DMS 273 treated with DMSO at 0.1 percent for 48 hours (cell line): Measurements from ENCODE around the gene CEP83.

Experiments used
- DNase-seq: peaks from one replicate; lab custom pipeline; 2025; lab: John Stamatoyannopoulos, UW

The CEP83 gene

GRCh38 chr12:94269316-94269999, 190.2 kb downstream of the CEP83 start:
- no peak for DNase-seq

- no peak for DNase-seq
These were observed 191.7 kb downstream of the CEP83 start for GRCh38 chr12:94267921-94268471.

- no peak for DNase-seq
These were observed 192.2 kb downstream of the CEP83 start for GRCh38 chr12:94267537-94267872.

GRCh38 chr12:94266796-94267536, 192.7 kb downstream of the CEP83 start:
- no peak for DNase-seq

- no peak for DNase-seq
These were observed 193.5 kb downstream of the CEP83 start for GRCh38 chr12:94265966-94266745.

- no peak for DNase-seq
These were observed 194.1 kb downstream of the CEP83 start for GRCh38 chr12:94265539-94265938.

- no peak for DNase-seq
These were observed 194.8 kb downstream of the CEP83 start for GRCh38 chr12:94264736-94265485.

- no peak for DNase-seq
These were observed 195.6 kb downstream of the CEP83 start for GRCh38 chr12:94263905-94264561.

- no peak for DNase-seq
These were observed 196.5 kb downstream of the CEP83 start for GRCh38 chr12:94263011-94263811.

- no peak for DNase-seq
These were observed 197.2 kb downstream of the CEP83 start for GRCh38 chr12:94262228-94263010.

GRCh38 chr12:94261786-94262185, 197.9 kb downstream of the CEP83 start:
- DNase-seq, result no peak

- DNase-seq, result no peak
These were observed 198.5 kb downstream of the CEP83 start for GRCh38 chr12:94261119-94261518.

- DNase-seq, result no peak
These were observed 198.9 kb downstream of the CEP83 start for GRCh38 chr12:94260717-94261116.

GRCh38 chr12:94260017-94260416, 199.7 kb downstream of the CEP83 start:
- DNase-seq, result no peak

GRCh38 chr12:94258593-94258992, 201.1 kb downstream of the CEP83 start:
- DNase-seq, result no peak
